NCI-H2107 (cell line): ENCODE data around the gene TSC22D3.

Experiments used
- DNase-seq: peaks from one replicate; lab custom pipeline; 2025; lab: John Stamatoyannopoulos, UW

Gene TSC22D3

GRCh38 chrX:107760304-107761077, 15.1 kb downstream of the TSC22D3 start:
- DNase-seq = no peak

- no peak for DNase-seq
Observed at GRCh38 chrX:107758231-107758766, 17.3 kb downstream of the TSC22D3 start.

GRCh38 chrX:107755721-107756120, 19.9 kb downstream of the TSC22D3 start:
- DNase-seq = no peak

- DNase-seq = no peak
Observed at GRCh38 chrX:107753187-107753586, 22.4 kb downstream of the TSC22D3 start.

- DNase-seq = no peak
Observed at GRCh38 chrX:107752714-107753113, 22.9 kb downstream of the TSC22D3 start.

- no peak for DNase-seq
Observed at GRCh38 chrX:107752043-107752442, 23.5 kb downstream of the TSC22D3 start.

- DNase-seq = no peak
Observed at GRCh38 chrX:107750861-107751445, 24.6 kb downstream of the TSC22D3 start.

- no peak for DNase-seq
Observed at GRCh38 chrX:107750263-107750662, 25.3 kb downstream of the TSC22D3 start.

- no peak for DNase-seq
Observed at GRCh38 chrX:107748506-107748905, 27.1 kb downstream of the TSC22D3 start.

GRCh38 chrX:107747596-107748161, 27.9 kb downstream of the TSC22D3 start:
- DNase-seq = peak; percentile 13

GRCh38 chrX:107744868-107745267, 30.7 kb downstream of the TSC22D3 start:
- DNase-seq = no peak

- no peak for DNase-seq
Observed at GRCh38 chrX:107743995-107744394, 31.6 kb downstream of the TSC22D3 start.

GRCh38 chrX:107742700-107743191, 32.8 kb downstream of the TSC22D3 start:
- no peak for DNase-seq

- DNase-seq = no peak
Observed at GRCh38 chrX:107741404-107741790, 34.2 kb downstream of the TSC22D3 start.

GRCh38 chrX:107739541-107739940, 36.0 kb downstream of the TSC22D3 start:
- no peak for DNase-seq

- no peak for DNase-seq
Observed at GRCh38 chrX:107738768-107739167, 36.8 kb downstream of the TSC22D3 start.

- DNase-seq = no peak
Observed at GRCh38 chrX:107738272-107738671, 37.3 kb downstream of the TSC22D3 start.

GRCh38 chrX:107736781-107737531, 38.6 kb downstream of the TSC22D3 start:
- DNase-seq = no peak

GRCh38 chrX:107734646-107735045, 40.9 kb downstream of the TSC22D3 start:
- DNase-seq = no peak

GRCh38 chrX:107733686-107734085, 41.9 kb downstream of the TSC22D3 start:
- no peak for DNase-seq

GRCh38 chrX:107731831-107732502, 43.6 kb downstream of the TSC22D3 start:
- DNase-seq = no peak
